ENCODE measurements around the gene CAB39.

DNA sequence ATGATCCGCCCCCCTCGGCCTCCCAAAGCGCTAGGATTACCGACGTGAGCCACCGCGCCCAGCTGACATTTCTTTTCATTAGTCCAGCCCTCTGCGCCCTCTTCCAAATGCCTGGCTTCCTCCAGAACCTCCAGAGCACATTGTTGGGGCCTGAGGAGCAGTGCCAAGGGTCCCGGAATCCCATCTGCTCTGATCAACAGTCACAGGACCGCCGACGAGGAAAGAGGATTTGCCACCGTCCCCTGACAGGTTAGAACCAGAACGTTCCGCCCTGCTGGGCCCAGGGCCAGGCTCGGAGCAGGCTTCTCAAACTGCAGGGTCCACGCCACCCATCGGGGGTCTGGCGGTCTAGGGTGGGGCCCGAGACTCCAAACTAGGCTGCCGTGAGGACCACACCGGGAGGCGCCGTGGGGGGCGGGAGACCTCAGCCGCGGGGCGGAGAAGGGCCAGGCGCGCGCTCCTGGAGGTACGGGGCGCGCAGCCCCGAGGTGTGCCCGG is 115.2 kb downstream of the CAB39 start:
- no peak for TF ChIP-seq POLR2AphosphoS5 (IDR thresholded peaks at IDR 0.05; ENCODE audit: low read depth, low read length)
- TF ChIP-seq POLR2A (IDR thresholded peaks at IDR 0.05; ENCODE audit: low read depth, low read length), result no peak
